ENCODE measurements around the gene TRPM3.
A peak's percentile ranks its signal among the peaks of the same experiment; 100 is the strongest.

Gene TRPM3

GRCh38 chr9:70526902-70527301 lies 594.5 kb downstream of the TRPM3 start:
- Mint-ChIP-seq H3K36me3 (ENCODE audit: low read depth) (no peaks in the 10 kb centered on the region), H3K27me3 (ENCODE audit: low read depth, poor library complexity) (no peaks in the 10 kb centered on the region), H3K27ac (no peak overlapping the region), H3K4me3 (no peak overlapping the region), H3K9me3 (peaks cover 27% of the 10 kb centered on the region), H3K4me1 (peaks cover 6% of the 10 kb centered on the region)
- no peak for TF ChIP-seq CTCF (IDR thresholded peaks at IDR 0.05)
- DNase-seq = no peak

- Mint-ChIP-seq H3K4me3 (no peak overlapping the region), H3K4me1 (peaks cover 7% of the 10 kb centered on the region), H3K9me3 (peaks cover 27% of the 10 kb centered on the region), H3K27ac (no peak overlapping the region), H3K27me3 (ENCODE audit: low read depth, poor library complexity) (no peaks in the 10 kb centered on the region), H3K36me3 (ENCODE audit: low read depth) (no peaks in the 10 kb centered on the region)
- DNase-seq = no peak
- TF ChIP-seq CTCF (IDR thresholded peaks at IDR 0.05) = no peak
Measured at GRCh38 chr9:70525519-70525918, 595.9 kb downstream of the TRPM3 start.

- peak overlapping the region; percentile 5 for H3K27ac Mint-ChIP-seq
- peaks cover 6% of the 10 kb centered on the region for H3K27me3 Mint-ChIP-seq (ENCODE audit: low read depth, poor library complexity)
- DNase-seq = no peak
- no peaks in the 10 kb centered on the region for H3K36me3 Mint-ChIP-seq (ENCODE audit: low read depth)
- no peak overlapping the region for H3K4me3 Mint-ChIP-seq
- H3K4me1 Mint-ChIP-seq = peaks cover 11% of the 10 kb centered on the region
- TF ChIP-seq CTCF (IDR thresholded peaks at IDR 0.05) = no peak
- H3K9me3 Mint-ChIP-seq = peaks cover 18% of the 10 kb centered on the region
Measured at GRCh38 chr9:70519912-70520724, 601.3 kb downstream of the TRPM3 start.

GRCh38 chr9:70517926-70518610 lies 603.4 kb downstream of the TRPM3 start:
- H3K4me1 Mint-ChIP-seq = peaks cover 27% of the 10 kb centered on the region
- H3K27me3 Mint-ChIP-seq (ENCODE audit: low read depth, poor library complexity) = peaks cover 6% of the 10 kb centered on the region
- no peak for DNase-seq
- H3K9me3 Mint-ChIP-seq = no peaks in the 10 kb centered on the region
- H3K36me3 Mint-ChIP-seq (ENCODE audit: low read depth) = no peaks in the 10 kb centered on the region
- H3K27ac Mint-ChIP-seq = no peak overlapping the region
- H3K4me3 Mint-ChIP-seq = no peak overlapping the region
- no peak for TF ChIP-seq CTCF (IDR thresholded peaks at IDR 0.05)

GRCh38 chr9:70514273-70514672 lies 607.1 kb downstream of the TRPM3 start:
- no peak for TF ChIP-seq CTCF (IDR thresholded peaks at IDR 0.05)
- DNase-seq = no peak
- H3K36me3 Mint-ChIP-seq (ENCODE audit: low read depth) = no peaks in the 10 kb centered on the region
- H3K27me3 Mint-ChIP-seq (ENCODE audit: low read depth, poor library complexity) = peaks cover 3% of the 10 kb centered on the region
- peak overlapping the region; percentile 59 for H3K27ac Mint-ChIP-seq
- peaks cover 19% of the 10 kb centered on the region for H3K4me1 Mint-ChIP-seq
- H3K4me3 Mint-ChIP-seq = no peak overlapping the region
- H3K9me3 Mint-ChIP-seq = no peaks in the 10 kb centered on the region

Data from nephron progenitor cell (in vitro differentiated cells).